K562 (cell line): Measurements from ENCODE around the gene RIPOR1. TPM values are rescaled to one million over a fixed set of nuclear protein-coding genes. Genes with fewer than 3 reads are reported as not detected.

ENCODE experiments used
- ATF7 ChIP-seq: fragments of 450-650 bp; IDR thresholded peaks from 2 replicates; pipeline ENCODE4 v1.7.1; 2014; ENCODE audit warnings: mild to moderate bottlenecking, moderate library complexity
- CREB3L1 ChIP-seq: fragments of 450-650 bp; IDR thresholded peaks from 2 replicates; pipeline ENCODE4 v1.6.1; 2014; ENCODE audit warnings: low read depth, mild to moderate bottlenecking, moderate library complexity, borderline replicate concordance
- CXXC5 ChIP-seq: fragments of 250-450 bp; sonication (Bioruptor Pico); IDR thresholded peaks from 2 replicates; pipeline ENCODE4 v1.8.0; 2022; ENCODE audit warnings: inconsistent platforms, mild to moderate bottlenecking, moderate library complexity
- ELF1 ChIP-seq: fragments of 200-800 bp; sonication (Bioruptor generic); IDR thresholded peaks from 2 replicates; pipeline ENCODE4 v1.6.1; 2016; ENCODE audit warnings: missing genetic modification characterization, missing compliant biosample characterization
- GATAD2A ChIP-seq: fragments of 450-650 bp; IDR thresholded peaks from 2 replicates; pipeline ENCODE4 v1.6.1; 2017
- HMGN3 ChIP-seq: IDR thresholded peaks from 2 replicates; pipeline ENCODE4 v1.6.1; 2011; ENCODE audit warnings: borderline replicate concordance, low read depth, mild to moderate bottlenecking, mixed read lengths, low read length; ENCODE audit not compliant: insufficient read length; ENCODE audit errors: extremely low read depth
- KDM4B ChIP-seq, 2 experiments: fragments of 450-650 bp in 1 of 2; sonication (generic) in 1 of 2; IDR thresholded peaks; 2 replicates each; pipeline ENCODE4 v1.6.1; 2016 to 2017; ENCODE audit warnings: borderline replicate concordance in 2 of 2, antibody characterized with exemption in 1 of 2, low read depth in 1 of 2, mild to moderate bottlenecking in 1 of 2
- MAFK ChIP-seq: IDR thresholded peaks from 2 replicates; pipeline ENCODE4 v1.6.1; 2011; ENCODE audit warnings: low read length, improper control_type of control experiment
- MLLT1 ChIP-seq, 2 experiments: fragments of 450-650 bp; IDR thresholded peaks; 2 replicates each; pipeline ENCODE4 v1.6.1; 2016
- NFE2 ChIP-seq: IDR thresholded peaks from 2 replicates; pipeline ENCODE4 v1.6.1; 2014; ENCODE audit warnings: antibody characterized with exemption, low read depth
- NR2F6 ChIP-seq: fragments of 450-650 bp; formaldehyde crosslinking; IDR thresholded peaks from 2 replicates; pipeline ENCODE4 v1.4.0; 2020; ENCODE audit warnings: mild to moderate bottlenecking
- POLR2AphosphoS5 ChIP-seq: IDR thresholded peaks from 2 replicates; pipeline ENCODE4 v1.6.1; 2011; ENCODE audit warnings: mild to moderate bottlenecking, low read depth, low read length, moderate library complexity; ENCODE audit not compliant: control insufficient read depth, insufficient read depth
- POLR2G ChIP-seq: fragments of 200-400 bp; formaldehyde crosslinking; IDR thresholded peaks from 2 replicates; pipeline ENCODE4 v1.6.1; 2017; ENCODE audit warnings: low read depth, mild to moderate bottlenecking, antibody characterized with exemption, low read length, moderate library complexity
- TARDBP ChIP-seq: fragments of 450-650 bp; IDR thresholded peaks from 2 replicates; pipeline ENCODE4 v1.6.1; 2016
- TBL1XR1 ChIP-seq, 2 experiments: IDR thresholded peaks; 2 replicates each; pipeline ENCODE4 v1.6.1; 2012; ENCODE audit warnings: improper control_type of control experiment in 2 of 2, low read length in 2 of 2, mild to moderate bottlenecking in 1 of 2
- XRCC5 ChIP-seq: fragments of 200-400 bp; formaldehyde crosslinking; IDR thresholded peaks from 2 replicates; pipeline ENCODE4 v1.6.1; 2017; ENCODE audit warnings: low read depth, mild to moderate bottlenecking, low read length
- ZBTB12 ChIP-seq: fragments of 250-450 bp; sonication (Bioruptor Pico); IDR thresholded peaks from 2 replicates; pipeline ENCODE4 v1.4.0; 2020
- ZNF609 ChIP-seq: sonication (generic); formaldehyde crosslinking; IDR thresholded peaks from 2 replicates; pipeline ENCODE4 v1.8.1; 2023; ENCODE audit warnings: missing genetic modification reagents, mild to moderate bottlenecking, borderline replicate concordance
- ZNF695 ChIP-seq: fragments of 450-650 bp; formaldehyde crosslinking; IDR thresholded peaks from 2 replicates; pipeline ENCODE4 v1.4.0; 2020; ENCODE audit warnings: mild to moderate bottlenecking, moderate library complexity
- polyA plus RNA-seq, 8 experiments: library from polyadenylated mRNA; depleted of rRNA in 4 of 8; stranded (reverse) in 5 of 8; unstranded in 3 of 8; fragments of >200 nt; fragmentation: Nextera tagmentation in 2 of 8; fragmentation: Illumina TruSeq in 1 of 8; extraction: Ambion mirVana in 2 of 8; extraction: Trizol in 1 of 8; gene quantifications; 2 replicates each; pipeline versions ENCODE4 v1.2.1 to v1.2.3, GENCODE V29; 2011 to 2014; ENCODE audit warnings: inconsistent platforms in 1 of 8, missing spikeins in 1 of 8
- total RNA-seq, 7 experiments: library from RNA; depleted of rRNA in 6 of 7; stranded (reverse); fragments of >200 nt in 6 of 7; fragmentation: Illumina TruSeq in 2 of 7; extraction: Trizol in 2 of 7; gene quantifications; 2 replicates each; pipeline versions ENCODE4 v1.2.1 to v1.2.3, GENCODE V29; 2011 to 2021; ENCODE audit warnings: low replicate concordance in 1 of 7

RIPOR1 gene
- total and polyA plus RNA-seq, 9 of the 15 experiments (the other 6 are each of a cell fraction or from before 2014, with no cell fraction given): 0.36 to 31.1 (median 3.0) TPM

GRCh38 chr16:67561824-67562525 is 33.3 kb downstream of the RIPOR1 start (continued):
- TF ChIP-seq ZBTB12 (CRISPR knock-in tag) (peak; percentile 96), NR2F6 (CRISPR knock-in tag) (no peak), TARDBP (peak; percentile 98), GATAD2A (0 out of 2 replicates have a peak, but pooled peaks have one; percentile 56), ZNF609 (peak; percentile 65; the same call in 1 of the 2 replicates), NFE2 (0 out of 2 replicates have a peak, but pooled peaks have one; percentile 12), KDM4B (IDR thresholded peaks at IDR 0.05; ENCODE audit: borderline replicate concordance in 2 of 2, low read depth in 1 of 2) (0 out of 4 replicates have a peak, but pooled peaks of 1 of the 2 experiments have one; percentile 60), XRCC5 (peak; percentile 72), HMGN3 (peak; percentile 87), ZNF695 (no peak), TBL1XR1 (IDR thresholded peaks at IDR 0.05; ENCODE audit: low read length in 2 of 2) (peak in 1 of 2 experiments; percentile 91; a peak in 2 of 4 replicates), MAFK (no peak), ATF7 (peak; percentile 91), POLR2G (peak; percentile 91), MLLT1 (IDR thresholded peaks at IDR 0.05) (no peak), CREB3L1 (peak; percentile 16; the same call in 1 of the 2 replicates), POLR2AphosphoS5 (peak; percentile 75), ELF1 (tag) (peak; percentile 82), CXXC5 (CRISPR knock-in tag) (peak; percentile 98)
